Epithelial cell of esophagus (primary cell): ENCODE measurements around the gene CLDN25.
"Not testable (repeated sequence)": the region's sequence is repeated elsewhere in the genome, so short reads cannot be mapped to it uniquely, and the experiment has no call there.

Source experiments
- DNase-seq: peaks from one replicate; pipeline ENCODE4 v3.0.0; 2010; ENCODE audit warnings: low read depth
- H3K4me3 ChIP-seq: 2 replicates; pipeline ENCODE4 v1.5.1; 2011; ENCODE audit warnings: mild to moderate bottlenecking, low read length, control low read depth
- TF ChIP-seq, protein P1 (sequence below): IDR thresholded peaks from 2 replicates; pipeline ENCODE4 v1.5.1; 2011; ENCODE audit warnings: low read depth, mild to moderate bottlenecking, low read length, control low read depth, inconsistent platforms; ENCODE audit not compliant: insufficient read depth; ENCODE audit errors: missing control alignments

CLDN25 gene

GRCh38 chr11:113781682-113782081, 2.1 kb downstream of the CLDN25 start:
- DNase-seq = peak; percentile 57
- TF ChIP-seq, protein P1, sequence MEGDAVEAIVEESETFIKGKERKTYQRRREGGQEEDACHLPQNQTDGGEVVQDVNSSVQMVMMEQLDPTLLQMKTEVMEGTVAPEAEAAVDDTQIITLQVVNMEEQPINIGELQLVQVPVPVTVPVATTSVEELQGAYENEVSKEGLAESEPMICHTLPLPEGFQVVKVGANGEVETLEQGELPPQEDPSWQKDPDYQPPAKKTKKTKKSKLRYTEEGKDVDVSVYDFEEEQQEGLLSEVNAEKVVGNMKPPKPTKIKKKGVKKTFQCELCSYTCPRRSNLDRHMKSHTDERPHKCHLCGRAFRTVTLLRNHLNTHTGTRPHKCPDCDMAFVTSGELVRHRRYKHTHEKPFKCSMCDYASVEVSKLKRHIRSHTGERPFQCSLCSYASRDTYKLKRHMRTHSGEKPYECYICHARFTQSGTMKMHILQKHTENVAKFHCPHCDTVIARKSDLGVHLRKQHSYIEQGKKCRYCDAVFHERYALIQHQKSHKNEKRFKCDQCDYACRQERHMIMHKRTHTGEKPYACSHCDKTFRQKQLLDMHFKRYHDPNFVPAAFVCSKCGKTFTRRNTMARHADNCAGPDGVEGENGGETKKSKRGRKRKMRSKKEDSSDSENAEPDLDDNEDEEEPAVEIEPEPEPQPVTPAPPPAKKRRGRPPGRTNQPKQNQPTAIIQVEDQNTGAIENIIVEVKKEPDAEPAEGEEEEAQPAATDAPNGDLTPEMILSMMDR = no peak
- H3K4me3 ChIP-seq = no peak overlapping the region

GRCh38 chr11:113782134-113782533, 2.5 kb downstream of the CLDN25 start:
- DNase-seq = no peak
- no peak overlapping the region for H3K4me3 ChIP-seq
- TF ChIP-seq, protein P1 = no peak

DNA sequence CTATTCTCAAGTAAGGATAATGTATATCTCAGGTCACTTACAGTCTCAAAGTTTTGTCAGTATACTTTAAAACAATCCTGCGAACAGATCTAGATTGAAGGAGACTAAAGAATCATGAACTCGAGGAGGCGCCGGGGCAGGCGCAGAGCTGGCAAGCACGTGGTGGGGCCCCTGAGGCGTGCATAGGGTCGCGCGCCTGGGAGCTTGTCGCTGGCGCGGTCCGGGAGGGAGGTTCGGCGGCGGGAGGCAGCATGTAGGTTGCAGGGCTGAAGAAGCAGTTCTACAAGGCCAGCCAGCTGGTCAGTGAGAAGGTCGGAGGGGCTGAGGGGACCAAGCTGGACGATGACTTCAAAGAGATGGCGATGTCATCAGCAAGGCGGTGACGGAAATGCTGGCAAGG, 9.4 kb downstream of the CLDN25 start:
- H3K4me3 ChIP-seq = not testable (repeated sequence)

GRCh38 chr11:113789675-113790320, 10.2 kb downstream of the CLDN25 start:
- TF ChIP-seq, protein P1 = no peak
- DNase-seq = no peak
- H3K4me3 ChIP-seq = no peak overlapping the region

More for the DNA sequence above, 9.4 kb downstream of the CLDN25 start:
- not testable (repeated sequence) for DNase-seq

DNA sequence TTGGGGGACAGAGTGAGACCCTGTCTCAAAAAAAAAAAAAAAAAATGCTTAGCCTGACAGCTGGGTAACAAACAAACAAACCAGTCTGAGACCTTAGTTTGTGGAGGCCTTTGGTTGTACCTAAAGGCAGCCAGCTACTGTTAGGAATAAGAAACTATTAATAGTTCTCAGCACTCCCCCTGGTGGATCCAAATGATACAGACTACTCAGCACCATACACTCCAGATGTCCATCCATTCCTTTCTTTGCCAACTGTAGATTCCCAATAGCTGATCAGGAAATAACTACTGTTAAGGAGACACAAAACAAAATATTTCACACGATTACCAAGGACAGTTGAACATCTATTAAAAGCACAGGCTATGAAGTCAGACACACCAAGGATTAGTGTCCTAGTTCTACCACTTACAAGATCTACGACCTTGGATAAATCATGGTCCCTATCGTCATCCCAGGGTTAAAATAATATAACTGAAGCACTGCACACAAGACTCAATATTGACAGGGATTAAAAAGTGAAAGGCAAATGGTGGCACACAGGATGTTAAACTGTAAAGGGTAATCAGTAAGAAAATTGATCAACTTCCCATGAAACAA, 17.2 kb downstream of the CLDN25 start:
- H3K4me3 ChIP-seq = no peak overlapping the region
- peak; percentile 60 for DNase-seq
- TF ChIP-seq, protein P1 = peak; percentile 78

GRCh38 chr11:113802621-113803020, 23.0 kb downstream of the CLDN25 start:
- DNase-seq = no peak
- TF ChIP-seq, protein P1 = no peak

GRCh38 chr11:113805640-113806039, 26.0 kb downstream of the CLDN25 start:
- no peak for DNase-seq
- H3K4me3 ChIP-seq = no peak overlapping the region
- TF ChIP-seq, protein P1 = no peak

More at GRCh38 chr11:113802621-113803020, 23.0 kb downstream of the CLDN25 start:
- H3K4me3 ChIP-seq = no peak overlapping the region
